Measurements from ENCODE around the gene PRDX5. TPM values are rescaled to one million over a fixed set of nuclear protein-coding genes. Genes with fewer than 3 reads are reported as not detected.

Gene PRDX5
- total RNA-seq, 2 donors from 2014 or later: 91.1 to 136 TPM

- H3K9me3 ChIP-seq: no peaks in the 10 kb centered on the region
- DNase-seq (ENCODE audit: low spot score) (no peak), ATAC-seq (ENCODE audit: insufficient number of reproducible peaks, low FRiP score, low read depth) (no peak)
- H3K4me3 ChIP-seq: no peak overlapping the region
- H3K27me3 ChIP-seq (replicated peaks; ENCODE audit: insufficient read depth): no peaks in the 10 kb centered on the region
- H3K36me3 ChIP-seq: no peaks in the 10 kb centered on the region
- no peak overlapping the region for H3K27ac ChIP-seq
- peaks cover 5 to 8% of the 10 kb centered on the region in 2 donors for H3K4me1 ChIP-seq (ENCODE audit: control insufficient read depth in 1 of 2, low read depth in 2 of 2)
- no peak for TF ChIP-seq CTCF (IDR thresholded peaks at IDR 0.05)
Measured at GRCh38 chr11:64351136-64351631, 33.3 kb downstream of the PRDX5 start.

- H3K4me1 ChIP-seq (ENCODE audit: control insufficient read depth in 1 of 2, low read depth in 2 of 2): peaks cover 5 to 10% of the 10 kb centered on the region in 2 donors
- no peaks in the 10 kb centered on the region for H3K36me3 ChIP-seq
- ATAC-seq (ENCODE audit: insufficient number of reproducible peaks, low FRiP score, low read depth) (no peak), DNase-seq (ENCODE audit: low spot score) (no peak)
- no peak overlapping the region for H3K4me3 ChIP-seq
- no peaks in the 10 kb centered on the region for H3K27me3 ChIP-seq (replicated peaks; ENCODE audit: insufficient read depth)
- no peak overlapping the region for H3K27ac ChIP-seq
- no peaks in the 10 kb centered on the region for H3K9me3 ChIP-seq
- TF ChIP-seq CTCF (IDR thresholded peaks at IDR 0.05): no peak
Measured at GRCh38 chr11:64352099-64352994, 34.4 kb downstream of the PRDX5 start.

GRCh38 chr11:64352995-64353714 lies 35.2 kb downstream of the PRDX5 start:
- Histone ChIP-seq H3K27me3 (replicated peaks; ENCODE audit: insufficient read depth) (no peaks in the 10 kb centered on the region), H3K4me3 (no peak overlapping the region), H3K9me3 (no peaks in the 10 kb centered on the region), H3K36me3 (no peaks in the 10 kb centered on the region), H3K27ac (no peak overlapping the region), H3K4me1 (ENCODE audit: control insufficient read depth in 1 of 2, low read depth in 2 of 2) (peaks cover 12 to 18% of the 10 kb centered on the region in 2 donors)
- no peak for DNase-seq (ENCODE audit: low spot score)
- no peak for ATAC-seq (ENCODE audit: insufficient number of reproducible peaks, low FRiP score, low read depth)
- no peak for TF ChIP-seq CTCF (IDR thresholded peaks at IDR 0.05)

GRCh38 chr11:64353715-64354506 lies 36.0 kb downstream of the PRDX5 start:
- DNase-seq (ENCODE audit: low spot score): no peak
- no peak for ATAC-seq (ENCODE audit: insufficient number of reproducible peaks, low FRiP score, low read depth)
- Histone ChIP-seq H3K27me3 (replicated peaks; ENCODE audit: insufficient read depth) (no peaks in the 10 kb centered on the region), H3K9me3 (no peaks in the 10 kb centered on the region), H3K4me3 (no peak overlapping the region), H3K36me3 (no peaks in the 10 kb centered on the region), H3K4me1 (ENCODE audit: control insufficient read depth in 1 of 2, low read depth in 2 of 2) (peaks cover 16 to 24% of the 10 kb centered on the region in 2 donors), H3K27ac (no peak overlapping the region)
- TF ChIP-seq CTCF (IDR thresholded peaks at IDR 0.05): no peak

Data from thoracic aorta (tissue), 2 donors.